Neural crest cell (in vitro differentiated cells): ENCODE data around the gene ZNF689. TPM values are rescaled to one million over a fixed set of nuclear protein-coding genes. Genes with fewer than 3 reads are reported as not detected.

Experiments used
- DNase-seq: peaks from one replicate; pipeline ENCODE4 v3.0.0; 2021; ENCODE audit warnings: low read depth, mixed read lengths, low spot score
- H3K27ac Mint-ChIP-seq: one replicate; pipeline ENCODE4 v1.8.0; 2021; ENCODE audit warnings: mild to moderate bottlenecking, mixed read lengths; ENCODE audit not compliant: unreplicated experiment
- H3K27me3 Mint-ChIP-seq: 2 replicates; pipeline ENCODE4 v1.8.0; 2021; ENCODE audit warnings: low read depth, mild to moderate bottlenecking, mixed read lengths
- H3K36me3 Mint-ChIP-seq: 2 replicates; pipeline ENCODE4 v1.8.0; 2021; ENCODE audit warnings: low read depth, mild to moderate bottlenecking, mixed read lengths
- H3K4me1 Mint-ChIP-seq: 2 replicates; pipeline ENCODE4 v1.8.0; 2021; ENCODE audit warnings: mixed read lengths
- H3K4me3 Mint-ChIP-seq: one replicate; pipeline ENCODE4 v1.8.0; 2021; ENCODE audit warnings: mild to moderate bottlenecking, mixed read lengths
- H3K9me3 Mint-ChIP-seq: 2 replicates; pipeline ENCODE4 v1.8.0; 2021; ENCODE audit warnings: mixed read lengths
- CTCF ChIP-seq: fragments of 200-600 bp; sonication (generic); conservative IDR thresholded peaks from 2 replicates; pipeline ENCODE4 v1.5.0; 2021; ENCODE audit warnings: antibody characterized with exemption, mild to moderate bottlenecking
- total RNA-seq: library from RNA; stranded (reverse); gene quantifications from 2 replicates; pipeline ENCODE4 v1.2.1, GENCODE V29; 2021

Gene ZNF689
- total RNA-seq, 1 donor from 2014 or later = 23.0 TPM

GRCh38 chr16:30606004-30606403 is 4.2 kb downstream of the ZNF689 start:
- peaks cover 2% of the 10 kb centered on the region for H3K9me3 Mint-ChIP-seq
- TF ChIP-seq CTCF = no peak
- H3K4me3 Mint-ChIP-seq = no peak overlapping the region
- no peaks in the 10 kb centered on the region for H3K27me3 Mint-ChIP-seq
- no peak overlapping the region for H3K27ac Mint-ChIP-seq
- H3K4me1 Mint-ChIP-seq = peaks cover 12% of the 10 kb centered on the region
- DNase-seq = no peak
- peaks cover 27% of the 10 kb centered on the region for H3K36me3 Mint-ChIP-seq

GRCh38 chr16:30605158-30605557 is 5.0 kb downstream of the ZNF689 start:
- no peak for DNase-seq
- TF ChIP-seq CTCF = no peak
- Mint-ChIP-seq H3K27ac (no peak overlapping the region), H3K4me3 (peak overlapping the region; percentile 56), H3K27me3 (no peaks in the 10 kb centered on the region), H3K36me3 (peaks cover 27% of the 10 kb centered on the region), H3K4me1 (peaks cover 6% of the 10 kb centered on the region), H3K9me3 (no peaks in the 10 kb centered on the region)

GRCh38 chr16:30604316-30604947 is 5.8 kb downstream of the ZNF689 start:
- Mint-ChIP-seq H3K27me3 (no peaks in the 10 kb centered on the region), H3K4me1 (peaks cover 5% of the 10 kb centered on the region), H3K4me3 (peak overlapping the region; percentile 56), H3K9me3 (no peaks in the 10 kb centered on the region), H3K36me3 (peaks cover 26% of the 10 kb centered on the region), H3K27ac (no peak overlapping the region)
- no peak for DNase-seq
- no peak for TF ChIP-seq CTCF

GRCh38 chr16:30603945-30604315 is 6.3 kb downstream of the ZNF689 start:
- no peak for DNase-seq
- TF ChIP-seq CTCF = no peak
- Mint-ChIP-seq H3K27me3 (no peaks in the 10 kb centered on the region), H3K36me3 (peaks cover 26% of the 10 kb centered on the region), H3K9me3 (no peaks in the 10 kb centered on the region), H3K27ac (no peak overlapping the region), H3K4me1 (peaks cover 3% of the 10 kb centered on the region), H3K4me3 (no peak overlapping the region)

- no peaks in the 10 kb centered on the region for H3K9me3 Mint-ChIP-seq
- peak overlapping the region; percentile 13 for H3K27ac Mint-ChIP-seq
- H3K4me3 Mint-ChIP-seq = no peak overlapping the region
These were observed 7.4 kb downstream of the ZNF689 start for GRCh38 chr16:30602616-30603277.

More at GRCh38 chr16:30602616-30603277, 7.4 kb downstream of the ZNF689 start:
- peaks cover 5% of the 10 kb centered on the region for H3K4me1 Mint-ChIP-seq
- DNase-seq = no peak
- H3K27me3 Mint-ChIP-seq = no peaks in the 10 kb centered on the region
- H3K36me3 Mint-ChIP-seq = peaks cover 29% of the 10 kb centered on the region
- no peak for TF ChIP-seq CTCF
